Measurements from ENCODE around the gene RADIL. TPM values are rescaled to one million over a fixed set of nuclear protein-coding genes. Genes with fewer than 3 reads are reported as not detected.
A peak's percentile ranks its signal among the peaks of the same experiment; 100 is the strongest.

Gene RADIL
- polyA plus RNA-seq, 3 donors = not detected

DNA sequence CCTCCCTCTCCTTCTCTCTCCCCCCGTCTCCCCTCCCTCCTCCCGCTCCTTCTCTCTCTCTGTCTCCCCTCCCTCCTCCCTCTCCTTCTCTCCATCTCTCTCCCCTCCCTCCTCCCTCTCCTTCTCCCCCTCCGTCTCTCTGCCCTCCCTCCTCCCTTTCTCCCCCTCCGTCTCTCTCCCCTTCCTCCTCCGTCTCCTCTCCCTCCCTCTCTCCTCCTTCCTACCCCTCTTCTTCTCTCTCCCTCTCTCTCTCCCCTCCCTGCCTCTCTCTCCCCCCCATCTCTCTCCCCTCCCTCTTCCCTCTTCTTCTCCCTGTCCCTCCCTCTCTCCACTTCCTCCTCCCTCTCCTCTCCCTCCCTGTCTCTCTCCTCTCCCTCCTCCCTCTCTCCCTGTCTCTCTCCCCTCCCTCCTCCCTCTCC, 75.9 kb downstream of the RADIL start:
- H3K4me3 ChIP-seq (replicated peaks in 1 of 3; ENCODE audit: low read depth in 2 of 3, low read length in 3 of 3) = no peak overlapping the region

DNA sequence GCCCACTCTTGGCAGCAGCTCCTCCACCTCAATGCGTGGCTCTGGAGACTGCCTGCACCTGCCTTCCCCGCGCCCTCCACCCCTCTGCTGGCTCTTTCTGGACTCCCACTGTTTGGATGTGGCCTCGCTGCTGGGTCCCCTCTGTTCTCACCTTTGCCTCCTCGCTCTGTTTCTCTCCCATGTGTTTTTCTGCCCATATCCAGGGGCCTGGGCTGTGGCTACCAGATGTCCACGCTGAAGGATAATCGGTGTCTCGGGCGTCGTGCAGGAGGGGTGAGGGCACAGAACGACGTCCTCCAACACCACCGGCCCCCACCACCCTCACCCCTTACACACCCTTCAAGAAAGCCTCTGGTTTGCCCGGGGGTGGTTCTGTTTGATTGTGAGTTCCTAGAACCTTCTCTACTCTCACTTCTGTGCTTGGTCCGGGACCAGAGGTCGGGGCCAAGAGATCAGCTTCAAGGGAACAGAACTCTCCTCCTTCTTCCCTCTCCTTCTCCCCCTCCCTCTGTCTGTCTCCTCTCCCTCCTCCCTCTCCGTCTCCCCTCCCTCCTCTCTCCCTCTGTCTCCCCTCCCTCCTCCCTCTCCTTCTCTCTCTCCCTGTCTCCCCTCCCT, 76.4 kb downstream of the RADIL start:
- no peaks in the 10 kb centered on the region for H3K79me2 ChIP-seq (ENCODE audit: insufficient read depth, low read length)
- Mint-ChIP-seq H3K4me3 (peak overlapping the region in 1 of 2 donors; percentile 13), H3K27ac (no peak overlapping the region), H3K27me3 (ENCODE audit: low read depth in 3 of 3) (peaks cover 40 to 58% (median 43%) of the 10 kb centered on the region in 3 donors), H3K9me3 (peaks cover 0 to 4% (median 0%) of the 10 kb centered on the region in 7 donors), H3K36me3 (no peaks in the 10 kb centered on the region), H3K4me1 (peaks cover 6% of the 10 kb centered on the region)
- no peak overlapping the region for H3K27ac ChIP-seq (ENCODE audit: low read depth in 1 of 2, low read length in 2 of 2)
- no peaks in the 10 kb centered on the region for H3K9me3 ChIP-seq (replicated peaks in 1 of 2; ENCODE audit: control insufficient read depth in 1 of 2, insufficient read depth in 1 of 2, low read length in 2 of 2)
- no peaks in the 10 kb centered on the region for H3K36me3 ChIP-seq (replicated peaks in 1 of 2; ENCODE audit: control insufficient read depth in 1 of 2, insufficient read depth in 2 of 2, low read length in 2 of 2)
- WGBS (ENCODE audit: insufficient coverage) = 68% methylated on average over 7 of the region's 17 CpGs
- H3K4me3 ChIP-seq (replicated peaks in 1 of 3; ENCODE audit: low read depth in 2 of 3, low read length in 3 of 3) = no peak overlapping the region
- TF ChIP-seq, protein P1, sequence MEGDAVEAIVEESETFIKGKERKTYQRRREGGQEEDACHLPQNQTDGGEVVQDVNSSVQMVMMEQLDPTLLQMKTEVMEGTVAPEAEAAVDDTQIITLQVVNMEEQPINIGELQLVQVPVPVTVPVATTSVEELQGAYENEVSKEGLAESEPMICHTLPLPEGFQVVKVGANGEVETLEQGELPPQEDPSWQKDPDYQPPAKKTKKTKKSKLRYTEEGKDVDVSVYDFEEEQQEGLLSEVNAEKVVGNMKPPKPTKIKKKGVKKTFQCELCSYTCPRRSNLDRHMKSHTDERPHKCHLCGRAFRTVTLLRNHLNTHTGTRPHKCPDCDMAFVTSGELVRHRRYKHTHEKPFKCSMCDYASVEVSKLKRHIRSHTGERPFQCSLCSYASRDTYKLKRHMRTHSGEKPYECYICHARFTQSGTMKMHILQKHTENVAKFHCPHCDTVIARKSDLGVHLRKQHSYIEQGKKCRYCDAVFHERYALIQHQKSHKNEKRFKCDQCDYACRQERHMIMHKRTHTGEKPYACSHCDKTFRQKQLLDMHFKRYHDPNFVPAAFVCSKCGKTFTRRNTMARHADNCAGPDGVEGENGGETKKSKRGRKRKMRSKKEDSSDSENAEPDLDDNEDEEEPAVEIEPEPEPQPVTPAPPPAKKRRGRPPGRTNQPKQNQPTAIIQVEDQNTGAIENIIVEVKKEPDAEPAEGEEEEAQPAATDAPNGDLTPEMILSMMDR (IDR thresholded peaks at IDR 0.05) = no peak
- H3K27me3 ChIP-seq (ENCODE audit: control insufficient read depth in 2 of 2, insufficient read depth in 2 of 2, low read length in 2 of 2) = peaks cover 2 to 39% of the 10 kb centered on the region in 2 donors
- no peak overlapping the region for H3K4me2 ChIP-seq (replicated peaks; ENCODE audit: extremely low read depth, low read length, poor library complexity, severe bottlenecking)
- intact Hi-C loops (cut with micrococcal nuclease) = no loop called here
- no peak for DNase-seq
- no peak overlapping the region for H3K9ac ChIP-seq (ENCODE audit: insufficient read depth, low read length, poor library complexity, severe bottlenecking)
- no peak overlapping the region for H2AFZ ChIP-seq (ENCODE audit: insufficient read depth, low read depth, low read length, poor library complexity, severe bottlenecking)
- no peaks in the 10 kb centered on the region for H4K20me1 ChIP-seq (ENCODE audit: insufficient read depth, low read length)
- H3K4me1 ChIP-seq (ENCODE audit: control insufficient read depth in 1 of 2, insufficient read depth in 2 of 2, low read length in 2 of 2) = peaks cover 0 to 7% of the 10 kb centered on the region in 2 donors

More for the DNA sequence above, 75.9 kb downstream of the RADIL start:
- WGBS (ENCODE audit: insufficient coverage) = 0% methylated on average over 4 of the region's 5 CpGs
- no peaks in the 10 kb centered on the region for H3K79me2 ChIP-seq (ENCODE audit: insufficient read depth, low read length)
- H3K9ac ChIP-seq (ENCODE audit: insufficient read depth, low read length, poor library complexity, severe bottlenecking) = no peak overlapping the region
- peaks cover 40 to 60% (median 43%) of the 10 kb centered on the region in 3 donors for H3K27me3 Mint-ChIP-seq (ENCODE audit: low read depth in 3 of 3)
- no peak overlapping the region for H3K27ac ChIP-seq (ENCODE audit: low read depth in 1 of 2, low read length in 2 of 2)
- no peak overlapping the region for H3K27ac Mint-ChIP-seq
- no peaks in the 10 kb centered on the region for H3K36me3 Mint-ChIP-seq
- TF ChIP-seq, protein P1 (IDR thresholded peaks at IDR 0.05) = no peak
- DNase-seq = no peak
- intact Hi-C loops (cut with micrococcal nuclease) = no loop called here
- H3K9me3 ChIP-seq (replicated peaks in 1 of 2; ENCODE audit: control insufficient read depth in 1 of 2, insufficient read depth in 1 of 2, low read length in 2 of 2) = no peaks in the 10 kb centered on the region
- peaks cover 6% of the 10 kb centered on the region for H3K4me1 Mint-ChIP-seq
- no peak overlapping the region for H3K4me2 ChIP-seq (replicated peaks; ENCODE audit: extremely low read depth, low read length, poor library complexity, severe bottlenecking)
- H3K27me3 ChIP-seq (ENCODE audit: control insufficient read depth in 2 of 2, insufficient read depth in 2 of 2, low read length in 2 of 2) = peaks cover 2 to 39% of the 10 kb centered on the region in 2 donors
- no peaks in the 10 kb centered on the region for H4K20me1 ChIP-seq (ENCODE audit: insufficient read depth, low read length)
- H3K9me3 Mint-ChIP-seq = peaks cover 0 to 6% (median 1%) of the 10 kb centered on the region in 7 donors
- peaks cover 0 to 7% of the 10 kb centered on the region in 2 donors for H3K4me1 ChIP-seq (ENCODE audit: control insufficient read depth in 1 of 2, insufficient read depth in 2 of 2, low read length in 2 of 2)
- peak overlapping the region in 1 of 2 donors; percentile 65 for H3K4me3 Mint-ChIP-seq
- no peak overlapping the region for H2AFZ ChIP-seq (ENCODE audit: insufficient read depth, low read depth, low read length, poor library complexity, severe bottlenecking)
- no peaks in the 10 kb centered on the region for H3K36me3 ChIP-seq (replicated peaks in 1 of 2; ENCODE audit: control insufficient read depth in 1 of 2, insufficient read depth in 2 of 2, low read length in 2 of 2)
